Upper lobe of left lung (tissue), 6 donors: ENCODE results near the gene MOCOS. TPM values are rescaled to one million over a fixed set of nuclear protein-coding genes. Genes with fewer than 3 reads are reported as not detected.

Source experiments
- ATAC-seq, 2 donors: fragments of 200-7000 bp; cut with Tn5 transposase; one replicate each; pipeline ENCODE4 v1.9.1; 2022; ENCODE audit warnings: mild to moderate bottlenecking in 2 of 2, moderate library complexity in 2 of 2; ENCODE audit not compliant: low FRiP score in 2 of 2
- DNase-seq, 2 donors: peaks; one replicate each; pipeline ENCODE4 v3.0.0-alpha.2; 2019 to 2020
- H3K27ac ChIP-seq, 4 donors: fragments of 200-600 bp; sonication (generic); one replicate each; pipeline ENCODE4 v1.5.1; 2016 to 2019
- H3K27me3 ChIP-seq, 4 donors: fragments of 200-600 bp; sonication (generic); one replicate each; pipeline ENCODE4 v1.5.1; 2017 to 2019
- H3K36me3 ChIP-seq, 4 donors: fragments of 200-600 bp; sonication (generic); one replicate each; pipeline ENCODE4 v1.5.1; 2016 to 2019
- H3K4me1 ChIP-seq, 4 donors: fragments of 200-600 bp; sonication (generic); one replicate each; pipeline ENCODE4 v1.5.1; 2018 to 2019
- H3K4me3 ChIP-seq, 4 donors: fragments of 200-600 bp; sonication (generic); one replicate each; pipeline ENCODE4 v1.5.1; 2017 to 2019; ENCODE audit warnings: mild to moderate bottlenecking in 2 of 4, moderate library complexity in 1 of 4
- H3K9me3 ChIP-seq, 4 donors: fragments of 200-600 bp; sonication (generic); one replicate each; pipeline ENCODE4 v1.5.1; 2018 to 2019
- CTCF ChIP-seq, 6 experiments: fragments of 450-650 bp in 4 of 6; fragments of 200-600 bp in 2 of 6; sonication (generic) in 2 of 6; IDR thresholded peaks; one replicate each; pipeline ENCODE4 v1.5.1; 2016 to 2019; ENCODE audit warnings: antibody characterized with exemption in 6 of 6
- EP300 ChIP-seq, 4 donors: sonication (generic); formaldehyde crosslinking; IDR thresholded peaks; one replicate each; pipeline ENCODE4 v1.5.1; 2017; ENCODE audit warnings: antibody characterized with exemption in 4 of 4, control low read depth in 2 of 4
- POLR2A ChIP-seq, 4 donors: fragments of 450-650 bp; IDR thresholded peaks; one replicate each; pipeline ENCODE4 v1.5.1; 2016 to 2017; ENCODE audit warnings: antibody characterized with exemption in 4 of 4, mild to moderate bottlenecking in 2 of 4
- POLR2AphosphoS5 ChIP-seq, 2 donors: sonication (generic); formaldehyde crosslinking; IDR thresholded peaks; one replicate each; pipeline ENCODE4 v1.5.1; 2017; ENCODE audit warnings: antibody characterized with exemption in 2 of 2
- WGBS, 2 donors: methylation state at CpG; one replicate each; pipeline ENCODE4 v1.1.5; 2017 to 2018; 5-methylcytosine and 5-hydroxymethylcytosine counted together
- total RNA-seq, 6 donors: library from RNA; depleted of rRNA in 4 of 6; stranded (reverse); fragments of >200 nt in 4 of 6; gene quantifications; one replicate each; pipeline versions ENCODE4 v1.1.0 to v1.2.1, GENCODE V29; 2016 to 2021
- donor health status: DM: no; HTN: no; CAD: no; lungs with moderate emphysema.
- donor health status: DM: no; HTN: yes; CAD: no; lungs with severe emphysema.

Gene MOCOS
- total RNA-seq, 6 donors from 2014 or later = 1.9 to 4.7 (median 3.8) TPM

- peak overlapping the region; percentile 44 to 62 (median 52) for H3K4me3 ChIP-seq
- peak in 1 of 2 donors; percentile 86 for DNase-seq
- H3K4me1 ChIP-seq = peaks cover 15 to 27% (median 23%) of the 10 kb centered on the region in 4 donors
- no peak for TF ChIP-seq CTCF (IDR thresholded peaks at IDR 0.05)
- no peak for TF ChIP-seq POLR2A (IDR thresholded peaks at IDR 0.05)
- no peak for TF ChIP-seq EP300 (IDR thresholded peaks at IDR 0.05)
- no peak for TF ChIP-seq POLR2AphosphoS5 (IDR thresholded peaks at IDR 0.05)
- no peaks in the 10 kb centered on the region for H3K9me3 ChIP-seq
- H3K27me3 ChIP-seq = peaks cover 0 to 22% (median 8%) of the 10 kb centered on the region in 4 donors
- no peaks in the 10 kb centered on the region for H3K36me3 ChIP-seq
- WGBS, 2 donors = 14% methylated on average over 9 of the region's 67 CpGs
- peak in 1 of 2 donors; percentile 51 for ATAC-seq
- no peak overlapping the region for H3K27ac ChIP-seq
Measured at GRCh38 chr18:36298126-36298741, 110.9 kb downstream of the MOCOS start.

- Histone ChIP-seq H3K4me1 (peaks cover 15 to 27% (median 23%) of the 10 kb centered on the region in 4 donors), H3K9me3 (no peaks in the 10 kb centered on the region), H3K36me3 (no peaks in the 10 kb centered on the region), H3K4me3 (no peak overlapping the region), H3K27ac (no peak overlapping the region), H3K27me3 (peaks cover 0 to 22% (median 8%) of the 10 kb centered on the region in 4 donors)
- ATAC-seq (no peak), DNase-seq (no peak)
- TF ChIP-seq POLR2A (IDR thresholded peaks at IDR 0.05) (no peak), POLR2AphosphoS5 (IDR thresholded peaks at IDR 0.05) (no peak), EP300 (IDR thresholded peaks at IDR 0.05) (no peak), CTCF (IDR thresholded peaks at IDR 0.05) (no peak)
- 85 to 89% methylated on average over 6 of the region's 6 CpGs for WGBS, 2 donors
Measured at GRCh38 chr18:36299015-36299414, 111.7 kb downstream of the MOCOS start.

- Histone ChIP-seq H3K4me3 (no peak overlapping the region), H3K27me3 (peaks cover 0 to 22% (median 8%) of the 10 kb centered on the region in 4 donors), H3K27ac (no peak overlapping the region), H3K4me1 (peaks cover 15 to 27% (median 23%) of the 10 kb centered on the region in 4 donors), H3K36me3 (no peaks in the 10 kb centered on the region), H3K9me3 (no peaks in the 10 kb centered on the region)
- DNase-seq (no peak), ATAC-seq (no peak)
- 87 to 92% methylated on average over 6 of the region's 6 CpGs for WGBS, 2 donors
- TF ChIP-seq CTCF (IDR thresholded peaks at IDR 0.05) (no peak), POLR2AphosphoS5 (IDR thresholded peaks at IDR 0.05) (no peak), EP300 (IDR thresholded peaks at IDR 0.05) (no peak), POLR2A (IDR thresholded peaks at IDR 0.05) (no peak)
Measured at GRCh38 chr18:36300211-36300610, 112.9 kb downstream of the MOCOS start.

GRCh38 chr18:36301884-36302283, 114.6 kb downstream of the MOCOS start:
- TF ChIP-seq EP300 (IDR thresholded peaks at IDR 0.05) (no peak), CTCF (IDR thresholded peaks at IDR 0.05) (no peak), POLR2AphosphoS5 (IDR thresholded peaks at IDR 0.05) (no peak), POLR2A (IDR thresholded peaks at IDR 0.05) (no peak)
- Histone ChIP-seq H3K4me3 (no peak overlapping the region), H3K27me3 (peaks cover 0 to 13% (median 6%) of the 10 kb centered on the region in 4 donors), H3K9me3 (no peaks in the 10 kb centered on the region), H3K27ac (no peak overlapping the region), H3K36me3 (no peaks in the 10 kb centered on the region), H3K4me1 (peaks cover 10 to 16% (median 15%) of the 10 kb centered on the region in 4 donors)
- ATAC-seq (no peak), DNase-seq (no peak)
- 69 to 75% methylated on average over 5 of the region's 5 CpGs for WGBS, 2 donors

GRCh38 chr18:36302676-36303075, 115.4 kb downstream of the MOCOS start:
- ATAC-seq (no peak), DNase-seq (no peak)
- no peaks in the 10 kb centered on the region for H3K36me3 ChIP-seq
- peaks cover 10% of the 10 kb centered on the region in 4 donors for H3K4me1 ChIP-seq
- TF ChIP-seq CTCF (IDR thresholded peaks at IDR 0.05) = no peak
- no peak for TF ChIP-seq POLR2A (IDR thresholded peaks at IDR 0.05)
- no peak for TF ChIP-seq POLR2AphosphoS5 (IDR thresholded peaks at IDR 0.05)
- TF ChIP-seq EP300 (IDR thresholded peaks at IDR 0.05) = no peak
- 81 to 95% methylated on average over 2 of the region's 2 CpGs for WGBS, 2 donors
- H3K9me3 ChIP-seq = no peaks in the 10 kb centered on the region
- H3K27me3 ChIP-seq = peaks cover 0 to 11% (median 4%) of the 10 kb centered on the region in 4 donors
- no peak overlapping the region for H3K27ac ChIP-seq
- H3K4me3 ChIP-seq = no peak overlapping the region
